HepG2 (cell line): ENCODE measurements around the gene DLG1. TPM values are rescaled to one million over a fixed set of nuclear protein-coding genes. Genes with fewer than 3 reads are reported as not detected.
A peak's percentile ranks its signal among the peaks of the same experiment; 100 is the strongest.

Experiments used
- ARID5B ChIP-seq: IDR thresholded peaks from 2 replicates; pipeline ENCODE4 v1.4.0; 2020; ENCODE audit warnings: mild to moderate bottlenecking, missing genetic modification reagents
- BRCA1 ChIP-seq: sonication (generic); formaldehyde crosslinking; IDR thresholded peaks from 2 replicates; pipeline ENCODE4 v1.4.0; 2020; ENCODE audit warnings: missing genetic modification reagents
- KDM6A ChIP-seq: IDR thresholded peaks from 2 replicates; pipeline ENCODE4 v1.6.1; 2016; ENCODE audit warnings: low read depth
- KIAA2018 ChIP-seq: sonication (generic); formaldehyde crosslinking; IDR thresholded peaks from 2 replicates; pipeline ENCODE4 v1.5.0; 2020; ENCODE audit warnings: mild to moderate bottlenecking, missing genetic modification reagents, borderline replicate concordance
- KLF9 ChIP-seq: IDR thresholded peaks from 2 replicates; pipeline ENCODE4 v1.6.1; 2016; ENCODE audit warnings: low read depth
- MIER3 ChIP-seq: IDR thresholded peaks from 2 replicates; pipeline ENCODE4 v1.6.1; 2016; ENCODE audit warnings: missing compliant biosample characterization, borderline replicate concordance
- MXD3 ChIP-seq: IDR thresholded peaks from 2 replicates; pipeline ENCODE4 v1.6.1; 2016; ENCODE audit warnings: mild to moderate bottlenecking, missing biosample characterization, missing genetic modification reagents
- PITX1 ChIP-seq: sonication (generic); formaldehyde crosslinking; IDR thresholded peaks from 2 replicates; pipeline ENCODE4 v1.5.1; 2020; ENCODE audit warnings: mild to moderate bottlenecking, missing genetic modification reagents
- RFXAP ChIP-seq: sonication (generic); formaldehyde crosslinking; IDR thresholded peaks from 2 replicates; pipeline ENCODE4 v1.4.0; 2020; ENCODE audit warnings: missing genetic modification reagents, borderline replicate concordance
- SMAD9 ChIP-seq: sonication (generic); formaldehyde crosslinking; IDR thresholded peaks from 2 replicates; pipeline ENCODE4 v1.5.1; 2020; ENCODE audit warnings: mild to moderate bottlenecking, missing genetic modification reagents
- SP140L ChIP-seq: sonication (generic); formaldehyde crosslinking; IDR thresholded peaks from 2 replicates; pipeline ENCODE4 v1.4.0; 2020; ENCODE audit warnings: missing genetic modification reagents, borderline replicate concordance
- SRSF9 ChIP-seq: fragments of 200-400 bp; formaldehyde crosslinking; IDR thresholded peaks from 2 replicates; pipeline ENCODE4 v1.6.1; 2018; ENCODE audit warnings: borderline replicate concordance, mild to moderate bottlenecking, low read depth, low read length; ENCODE audit not compliant: insufficient read depth, poor library complexity, severe bottlenecking
- ZBTB38 ChIP-seq: sonication (generic); formaldehyde crosslinking; IDR thresholded peaks from 2 replicates; pipeline ENCODE4 v1.5.1; 2020; ENCODE audit warnings: mild to moderate bottlenecking, missing genetic modification reagents
- ZNF660 ChIP-seq: sonication (generic); formaldehyde crosslinking; IDR thresholded peaks from 2 replicates; pipeline ENCODE4 v1.5.1; 2020; ENCODE audit warnings: mild to moderate bottlenecking, low read depth, missing genetic modification reagents, borderline replicate concordance
- polyA plus RNA-seq, 8 experiments: library from polyadenylated mRNA; depleted of rRNA in 3 of 8; stranded (reverse) in 7 of 8; unstranded in 1 of 8; fragments of >200 nt; fragmentation: Illumina TruSeq in 4 of 8; extraction: Trizol in 4 of 8; gene quantifications; 2 replicates each; pipeline versions ENCODE4 v1.2.1 to v1.2.3, GENCODE V29; 2011 to 2016; ENCODE audit warnings: low read depth in 4 of 8, missing spikeins in 1 of 8, mixed read lengths in 1 of 8; ENCODE audit not compliant: insufficient read depth in 1 of 8
- total RNA-seq, 5 experiments: library from RNA; depleted of rRNA; stranded (reverse); fragments of >200 nt; fragmentation: Illumina TruSeq; extraction: Trizol; gene quantifications; 2 replicates each; pipeline ENCODE4 v1.2.3, GENCODE V29; 2016; ENCODE audit warnings: low read depth in 1 of 5
- TF ChIP-seq, protein P1 (sequence below): sonication (generic); formaldehyde crosslinking; IDR thresholded peaks from 2 replicates; pipeline ENCODE4 v1.9.0; 2022; ENCODE audit warnings: low read depth, missing genetic modification reagents

Gene DLG1
- total and polyA plus RNA-seq, 2 of the 13 experiments (the other 11 are each of a cell fraction or from before 2014, with no cell fraction given) = 30.5 to 104 TPM

DNA sequence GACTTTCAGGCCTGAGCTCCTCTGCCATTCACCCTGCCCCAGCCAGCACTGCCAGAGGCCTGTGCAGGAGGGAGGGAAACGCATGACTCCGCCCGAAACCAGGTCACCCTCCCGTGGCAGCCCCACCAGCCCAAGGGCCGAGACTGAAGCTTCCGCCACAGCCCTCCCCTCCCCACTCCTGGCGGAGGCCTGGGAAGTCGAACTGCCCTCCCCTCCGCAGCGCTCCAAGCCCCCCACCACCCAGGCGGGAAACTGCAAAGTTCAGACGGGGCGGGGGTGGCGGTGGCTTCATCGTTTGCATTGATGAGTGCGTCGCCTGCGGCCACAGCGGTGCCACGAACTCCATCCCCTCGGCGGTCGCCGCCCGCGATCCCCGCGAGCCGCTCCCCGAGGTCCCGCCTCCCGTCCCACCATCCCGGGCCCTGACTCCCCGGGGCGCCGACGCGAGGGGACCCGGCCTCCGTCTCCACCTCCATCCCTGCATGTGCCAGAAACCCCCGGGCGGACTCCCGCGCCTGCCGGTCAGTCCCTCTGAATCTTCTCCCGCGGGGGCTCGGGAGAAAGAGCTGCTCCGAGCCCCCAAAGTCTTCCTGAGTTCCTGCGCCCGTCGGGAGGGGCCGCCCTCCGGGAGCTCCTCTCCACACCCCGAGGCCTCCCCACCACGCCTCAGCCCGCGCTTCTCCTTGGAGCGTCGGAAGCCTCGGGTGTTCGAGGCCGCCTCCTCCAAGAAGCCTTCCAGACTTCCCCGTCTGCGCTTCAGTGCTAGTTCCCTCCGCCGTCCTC, 269.5 kb downstream of the DLG1 start (continued):
- TF ChIP-seq KIAA2018 = no peak
- no peak for TF ChIP-seq SMAD9 (CRISPR knock-in tag)
- TF ChIP-seq MIER3 (CRISPR knock-in tag) = no peak
- TF ChIP-seq MXD3 (CRISPR knock-in tag) = no peak
- TF ChIP-seq SRSF9 = no peak
- TF ChIP-seq, protein P1, sequence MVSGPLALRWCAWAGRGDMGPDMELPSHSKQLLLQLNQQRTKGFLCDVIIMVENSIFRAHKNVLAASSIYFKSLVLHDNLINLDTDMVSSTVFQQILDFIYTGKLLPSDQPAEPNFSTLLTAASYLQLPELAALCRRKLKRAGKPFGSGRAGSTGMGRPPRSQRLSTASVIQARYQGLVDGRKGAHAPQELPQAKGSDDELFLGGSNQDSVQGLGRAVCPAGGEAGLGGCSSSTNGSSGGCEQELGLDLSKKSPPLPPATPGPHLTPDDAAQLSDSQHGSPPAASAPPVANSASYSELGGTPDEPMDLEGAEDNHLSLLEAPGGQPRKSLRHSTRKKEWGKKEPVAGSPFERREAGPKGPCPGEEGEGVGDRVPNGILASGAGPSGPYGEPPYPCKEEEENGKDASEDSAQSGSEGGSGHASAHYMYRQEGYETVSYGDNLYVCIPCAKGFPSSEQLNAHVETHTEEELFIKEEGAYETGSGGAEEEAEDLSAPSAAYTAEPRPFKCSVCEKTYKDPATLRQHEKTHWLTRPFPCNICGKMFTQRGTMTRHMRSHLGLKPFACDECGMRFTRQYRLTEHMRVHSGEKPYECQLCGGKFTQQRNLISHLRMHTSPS (CRISPR knock-in tag) = no peak
- TF ChIP-seq BRCA1 (CRISPR knock-in tag) = no peak
- TF ChIP-seq RFXAP (CRISPR knock-in tag) = no peak
- TF ChIP-seq ZNF660 = no peak
- TF ChIP-seq PITX1 (CRISPR knock-in tag) = 0 out of 2 replicates have a peak, but pooled peaks have one; percentile 2
- TF ChIP-seq KDM6A (CRISPR knock-in tag) = no peak
- no peak for TF ChIP-seq KLF9 (CRISPR knock-in tag)
- no peak for TF ChIP-seq ARID5B
- no peak for TF ChIP-seq ZBTB38 (CRISPR knock-in tag)
- TF ChIP-seq SP140L (CRISPR knock-in tag) = no peak
